PC-3 (cell line): ENCODE data around the gene NEDD4. TPM values are rescaled to one million over a fixed set of nuclear protein-coding genes. Genes with fewer than 3 reads are reported as not detected.
"Not testable (repeated sequence)": the region's sequence is repeated elsewhere in the genome, so short reads cannot be mapped to it uniquely, and the experiment has no call there.

ENCODE experiments used
- ATAC-seq: fragments of 200-7000 bp; cut with Tn5 transposase; 2 replicates; pipeline ENCODE4 v1.9.1; 2020; ENCODE audit warnings: mild to moderate bottlenecking, moderate library complexity
- BruUV-seq: library from RNA; stranded (reverse); fragments of 400-500 nt; replicated peaks from 2 replicates; lab custom pipeline; 2021; lab: Mats Ljungman, UMichigan
- CTCF ChIA-PET: fragments of 300-600 bp; sonication (Branson Sonifier 250); formaldehyde crosslinking; loops from one replicate; lab custom pipeline; 2022; ENCODE audit warnings: antibody characterized with exemption; lab: Charles Lee
- POLR2A ChIA-PET: fragments of 300-600 bp; sonication (Branson Sonifier 250); formaldehyde crosslinking; loops from one replicate; lab custom pipeline; 2022; ENCODE audit warnings: antibody characterized with exemption; ENCODE audit not compliant: unreplicated experiment; lab: Charles Lee
- DNase-seq: peaks from one replicate; pipeline ENCODE4 v3.0.0-alpha.2; 2015
- H2AFZ ChIP-seq: fragments of 300-600 bp; sonication (generic); 2 replicates; pipeline ENCODE4 v1.6.0; 2016; ENCODE audit warnings: antibody characterized with exemption, low read length
- H3F3A ChIP-seq: fragments of 300-600 bp; sonication (generic); one replicate; pipeline ENCODE4 v1.6.0; 2017; ENCODE audit warnings: antibody characterized with exemption, low read length, control low read depth, mild to moderate bottlenecking; ENCODE audit not compliant: unreplicated experiment
- H3K27ac ChIP-seq: fragments of 300-600 bp; sonication (generic); 2 replicates; pipeline ENCODE4 v1.5.1; 2016; ENCODE audit warnings: mild to moderate bottlenecking, low read length
- H3K27me3 ChIP-seq: fragments of 300-600 bp; sonication (generic); 2 replicates; pipeline ENCODE4 v1.6.1; 2016; ENCODE audit warnings: low read length, mixed read lengths
- H3K36me3 ChIP-seq: fragments of 300-600 bp; sonication (generic); 2 replicates; pipeline ENCODE4 v1.6.1; 2016; ENCODE audit warnings: low read depth, mixed run types, low read length, mixed read lengths
- H3K4me1 ChIP-seq: fragments of 300-600 bp; sonication (generic); 2 replicates; pipeline ENCODE4 v1.5.1; 2016; ENCODE audit warnings: low read length; ENCODE audit not compliant: insufficient read depth
- H3K4me2 ChIP-seq: fragments of 300-600 bp; sonication (generic); 2 replicates; pipeline ENCODE4 v1.6.0; 2016; ENCODE audit warnings: low read length
- H3K4me3 ChIP-seq: fragments of 300-600 bp; sonication (generic); 2 replicates; pipeline ENCODE4 v1.5.1; 2016; ENCODE audit warnings: mild to moderate bottlenecking, low read length, mixed read lengths
- H3K79me2 ChIP-seq: fragments of 300-600 bp; sonication (generic); 2 replicates; pipeline ENCODE4 v1.6.1; 2017; ENCODE audit warnings: low read length, mixed read lengths
- H3K9ac ChIP-seq: fragments of 300-600 bp; sonication (generic); 2 replicates; pipeline ENCODE4 v1.6.0; 2016; ENCODE audit warnings: mild to moderate bottlenecking, low read length
- H3K9me2 ChIP-seq: fragments of 300-600 bp; sonication (generic); replicated peaks from 2 replicates; pipeline ENCODE4 v1.6.1; 2016; ENCODE audit warnings: mixed run types, low read length, mixed read lengths
- H3K9me3 ChIP-seq: fragments of 300-600 bp; sonication (generic); 2 replicates; pipeline ENCODE4 v1.6.1; 2016; ENCODE audit warnings: low read length, mixed read lengths
- H4K20me1 ChIP-seq: fragments of 300-600 bp; sonication (generic); 2 replicates; pipeline ENCODE4 v1.6.1; 2016; ENCODE audit warnings: low read length, mixed read lengths
- EZH2 ChIP-seq: fragments of 300-600 bp; sonication (generic); IDR thresholded peaks from one replicate; pipeline ENCODE4 v1.6.1; 2017; ENCODE audit warnings: antibody characterized with exemption, mild to moderate bottlenecking, low read length; ENCODE audit not compliant: unreplicated experiment
- EZH2phosphoT487 ChIP-seq: fragments of 300-600 bp; sonication (generic); IDR thresholded peaks from 2 replicates; pipeline ENCODE4 v1.6.1; 2018; ENCODE audit warnings: mild to moderate bottlenecking, antibody characterized with exemption, low read length, borderline replicate concordance
- intact Hi-C: fragments of 100-400 bp; cut with micrococcal nuclease; formaldehyde crosslinking; loops from 2 replicates; pipeline ENCODE4 v1.9.0; 2023
- total RNA-seq: library from RNA; depleted of rRNA; stranded (reverse); fragments of >200 nt; gene quantifications from 2 replicates; pipeline ENCODE4 v1.2.3, GENCODE V29; 2014
- TF ChIP-seq, protein P1 (sequence below): fragments of 300-600 bp; sonication (generic); conservative IDR thresholded peaks from 2 replicates; pipeline ENCODE4 v1.5.1; 2017; ENCODE audit warnings: antibody characterized with exemption, low read depth, mild to moderate bottlenecking, low read length

Gene NEDD4
- total RNA-seq, 1 experiment from 2014 or later = 9.6 TPM

DNA sequence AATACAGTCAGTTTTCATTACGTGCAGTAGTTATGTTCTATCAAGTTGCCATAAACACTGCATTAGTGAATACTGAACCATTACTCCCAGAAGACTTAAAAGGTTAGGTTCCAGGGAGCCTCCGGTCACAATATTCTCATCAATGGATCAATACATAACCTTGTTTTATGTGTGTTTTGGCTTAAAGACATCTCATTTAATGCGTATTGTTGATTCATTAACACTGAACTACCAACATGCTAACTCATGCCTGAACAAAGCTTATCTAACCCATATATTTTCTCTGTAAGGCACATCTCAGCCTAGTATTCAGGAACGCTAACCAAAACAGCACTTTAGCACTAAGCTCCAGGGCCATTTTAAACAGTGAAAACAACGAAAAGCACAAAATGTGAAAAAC is 24.1 kb upstream of the NEDD4 start:
- intact Hi-C loops = no loop called here
- DNase-seq = no peak
- TF ChIP-seq, protein P1, sequence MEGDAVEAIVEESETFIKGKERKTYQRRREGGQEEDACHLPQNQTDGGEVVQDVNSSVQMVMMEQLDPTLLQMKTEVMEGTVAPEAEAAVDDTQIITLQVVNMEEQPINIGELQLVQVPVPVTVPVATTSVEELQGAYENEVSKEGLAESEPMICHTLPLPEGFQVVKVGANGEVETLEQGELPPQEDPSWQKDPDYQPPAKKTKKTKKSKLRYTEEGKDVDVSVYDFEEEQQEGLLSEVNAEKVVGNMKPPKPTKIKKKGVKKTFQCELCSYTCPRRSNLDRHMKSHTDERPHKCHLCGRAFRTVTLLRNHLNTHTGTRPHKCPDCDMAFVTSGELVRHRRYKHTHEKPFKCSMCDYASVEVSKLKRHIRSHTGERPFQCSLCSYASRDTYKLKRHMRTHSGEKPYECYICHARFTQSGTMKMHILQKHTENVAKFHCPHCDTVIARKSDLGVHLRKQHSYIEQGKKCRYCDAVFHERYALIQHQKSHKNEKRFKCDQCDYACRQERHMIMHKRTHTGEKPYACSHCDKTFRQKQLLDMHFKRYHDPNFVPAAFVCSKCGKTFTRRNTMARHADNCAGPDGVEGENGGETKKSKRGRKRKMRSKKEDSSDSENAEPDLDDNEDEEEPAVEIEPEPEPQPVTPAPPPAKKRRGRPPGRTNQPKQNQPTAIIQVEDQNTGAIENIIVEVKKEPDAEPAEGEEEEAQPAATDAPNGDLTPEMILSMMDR = no peak
- TF ChIP-seq EZH2phosphoT487 (no peak), EZH2 (no peak)
- Histone ChIP-seq H2AFZ (no peak overlapping the region), H3K4me3 (no peak overlapping the region), H3K9me3 (no peaks in the 10 kb centered on the region), H3K4me1 (no peaks in the 10 kb centered on the region), H3K9me2 (no peaks in the 10 kb centered on the region), H3K36me3 (no peaks in the 10 kb centered on the region), H3K27ac (no peak overlapping the region), H4K20me1 (no peaks in the 10 kb centered on the region), H3K79me2 (no peaks in the 10 kb centered on the region), H3K27me3 (no peaks in the 10 kb centered on the region), H3K9ac (no peak overlapping the region), H3F3A (no peaks in the 10 kb centered on the region), H3K4me2 (no peak overlapping the region)
- ChIA-PET POLR2A (no interaction called here), CTCF (no interaction called here)
- ATAC-seq = no peak
- BruUV-seq = no TSS peak

DNA sequence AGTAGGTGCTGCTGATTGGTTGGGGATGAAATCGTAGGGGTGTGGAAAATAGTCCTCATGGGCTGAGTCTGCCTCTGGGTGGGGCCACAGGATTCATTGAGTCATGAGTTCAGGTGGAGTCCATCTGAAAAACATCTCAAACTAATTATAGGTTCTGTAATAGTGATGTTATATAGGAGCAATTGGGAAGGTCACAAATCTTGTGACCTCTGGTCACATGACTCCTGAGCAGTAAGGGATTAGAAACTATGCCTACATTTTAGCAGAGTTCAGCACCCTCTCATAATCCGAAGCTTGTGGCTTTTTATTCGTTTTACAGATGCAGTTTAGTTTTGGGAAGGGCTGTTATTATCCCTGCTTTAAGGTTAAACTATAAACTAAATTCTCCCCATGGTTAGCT is 22.9 kb upstream of the NEDD4 start:
- no TSS peak for BruUV-seq
- H3F3A ChIP-seq = no peaks in the 10 kb centered on the region
- DNase-seq (no peak), ATAC-seq (no peak)
- H3K4me3 ChIP-seq = no peak overlapping the region
- no peaks in the 10 kb centered on the region for H3K9me3 ChIP-seq
- H3K9me2 ChIP-seq = no peaks in the 10 kb centered on the region
- H3K27me3 ChIP-seq = no peaks in the 10 kb centered on the region
- no peak overlapping the region for H2AFZ ChIP-seq
- no peaks in the 10 kb centered on the region for H4K20me1 ChIP-seq
- ChIA-PET CTCF (no interaction called here), POLR2A (no interaction called here)
- H3K4me2 ChIP-seq = no peak overlapping the region
- no peaks in the 10 kb centered on the region for H3K36me3 ChIP-seq
- H3K9ac ChIP-seq = no peak overlapping the region
- no peaks in the 10 kb centered on the region for H3K4me1 ChIP-seq
- no peaks in the 10 kb centered on the region for H3K79me2 ChIP-seq
- TF ChIP-seq EZH2 = no peak
- TF ChIP-seq, protein P1 = no peak
- no peak for TF ChIP-seq EZH2phosphoT487
- H3K27ac ChIP-seq = no peak overlapping the region
- intact Hi-C loops = no loop called here

GRCh38 chr15:56014677-56015076 is 21.3 kb upstream of the NEDD4 start:
- Histone ChIP-seq H4K20me1 (no peaks in the 10 kb centered on the region), H3K4me1 (no peaks in the 10 kb centered on the region), H3K9ac (no peak overlapping the region), H2AFZ (no peak overlapping the region), H3K4me2 (no peak overlapping the region), H3K27me3 (no peaks in the 10 kb centered on the region), H3F3A (no peaks in the 10 kb centered on the region), H3K4me3 (no peak overlapping the region), H3K79me2 (no peaks in the 10 kb centered on the region), H3K9me3 (no peaks in the 10 kb centered on the region), H3K36me3 (no peaks in the 10 kb centered on the region), H3K27ac (no peak overlapping the region), H3K9me2 (no peaks in the 10 kb centered on the region)
- DNase-seq (no peak), ATAC-seq (no peak)
- ChIA-PET CTCF (no interaction called here), POLR2A (no interaction called here)
- TF ChIP-seq EZH2phosphoT487 (no peak), EZH2 (no peak)
- TF ChIP-seq, protein P1 = no peak
- intact Hi-C loops = no loop called here
- BruUV-seq = no TSS peak

GRCh38 chr15:56007053-56007452 is 13.6 kb upstream of the NEDD4 start:
- H3K4me2 ChIP-seq = peak overlapping the region; percentile 62; the same call in 1 of the 2 replicates
- DNase-seq, H3K27me3 ChIP-seq, intact Hi-C loops, BruUV-seq, H3K79me2 ChIP-seq, H4K20me1 ChIP-seq, H3K36me3 ChIP-seq, POLR2A ChIA-PET, H3K9me2 ChIP-seq, H3K9ac ChIP-seq, H3K27ac ChIP-seq, H3K9me3 ChIP-seq, H3F3A ChIP-seq, CTCF ChIA-PET, H3K4me1 ChIP-seq: not testable (repeated sequence)
- ATAC-seq = peak; percentile 45
- peak overlapping the region; percentile 50; the same call in 1 of the 2 replicates for H3K4me3 ChIP-seq
- H2AFZ ChIP-seq = 0 out of 2 replicates have a peak overlapping the region, but pooled peaks have one; percentile 45
